ENCODE results near the gene MPPED2.

GRCh38 chr11:30468881-30469280, 117.3 kb downstream of the MPPED2 start:
- TF ChIP-seq POLR2AphosphoS5 (IDR thresholded peaks at IDR 0.05; ENCODE audit: low read depth, low read length) (no peak), REST (IDR thresholded peaks at IDR 0.05; ENCODE audit: insufficient read depth in 1 of 2, low read depth in 2 of 2, low read length in 2 of 2) (no peak), TAF1 (IDR thresholded peaks at IDR 0.05; ENCODE audit: borderline replicate concordance, insufficient read depth, low read length) (no peak), SIN3A (IDR thresholded peaks at IDR 0.05; ENCODE audit: borderline replicate concordance, insufficient read depth, low read length) (no peak)

Data from PFSK-1 (cell line).